Liver (tissue), 9 donors: ENCODE data around the gene DGCR6L. TPM values are rescaled to one million over a fixed set of nuclear protein-coding genes. Genes with fewer than 3 reads are reported as not detected.
"Not testable (repeated sequence)": the region's sequence is repeated elsewhere in the genome, so short reads cannot be mapped to it uniquely, and the experiment has no call there.

ENCODE experiments used
- DNase-seq: peaks from one replicate; pipeline ENCODE4 v3.0.0-alpha.2; 2017; ENCODE audit warnings: low spot score
- H3K27ac ChIP-seq, 2 donors: one replicate each; pipeline ENCODE4 v1.7.0; 2013; ENCODE audit warnings: inconsistent platforms in 2 of 2, low read length in 2 of 2, control low read depth in 1 of 2, low read depth in 1 of 2, mild to moderate bottlenecking in 1 of 2
- H3K27me3 ChIP-seq, 4 donors: one replicate each; pipeline versions ENCODE4 v1.6.1 to v1.7.0; 2013; ENCODE audit warnings: low read length in 3 of 4, inconsistent platforms in 1 of 4, mild to moderate bottlenecking in 1 of 4, moderate library complexity in 1 of 4; ENCODE audit not compliant: control insufficient read depth in 4 of 4, insufficient read depth in 4 of 4
- H3K36me3 ChIP-seq, 4 donors: one replicate each; pipeline versions ENCODE4 v1.6.1 to v1.7.0; 2013; ENCODE audit warnings: low read length in 3 of 4, mild to moderate bottlenecking in 3 of 4, low read depth in 1 of 4, moderate library complexity in 1 of 4; ENCODE audit not compliant: control insufficient read depth in 4 of 4, insufficient read depth in 3 of 4
- H3K4me1 ChIP-seq, 4 donors: one replicate each; pipeline versions ENCODE4 v1.6.1 to v1.7.0; 2013; ENCODE audit warnings: low read length in 3 of 4, mild to moderate bottlenecking in 3 of 4, moderate library complexity in 1 of 4; ENCODE audit not compliant: control insufficient read depth in 4 of 4, insufficient read depth in 4 of 4
- H3K4me3 ChIP-seq, 3 donors: one replicate each; pipeline versions ENCODE4 v1.6.1 to v1.7.0; 2013; ENCODE audit warnings: low read length in 3 of 3, control low read depth in 1 of 3, low read depth in 1 of 3, mild to moderate bottlenecking in 1 of 3
- H3K9ac ChIP-seq, 2 donors: one replicate each; pipeline ENCODE4 v1.7.0; 2013; ENCODE audit warnings: low read length in 2 of 2, mild to moderate bottlenecking in 2 of 2, moderate library complexity in 2 of 2, control low read depth in 1 of 2, low read depth in 1 of 2
- H3K9me3 ChIP-seq, 4 donors: one replicate each; pipeline versions ENCODE4 v1.6.1 to v1.7.0; 2013; ENCODE audit warnings: low read length in 3 of 4; ENCODE audit not compliant: control insufficient read depth in 4 of 4
- ATF3 ChIP-seq: IDR thresholded peaks from 2 replicates; pipeline ENCODE4 v1.6.1; 2016; ENCODE audit warnings: antibody characterized with exemption
- EGR1 ChIP-seq, 2 donors: IDR thresholded peaks; 2 replicates each; pipeline ENCODE4 v1.6.1; 2016 to 2018; ENCODE audit warnings: antibody characterized with exemption in 2 of 2, low read depth in 2 of 2
- FOXA2 ChIP-seq: IDR thresholded peaks from 2 replicates; pipeline ENCODE4 v1.6.1; 2016; ENCODE audit warnings: antibody characterized with exemption
- GABPA ChIP-seq, 2 donors: IDR thresholded peaks in 1 of 2; conservative IDR thresholded peaks in 1 of 2; 2 replicates each; pipeline ENCODE4 v1.6.1; 2016; ENCODE audit warnings: antibody characterized with exemption in 2 of 2, mild to moderate bottlenecking in 1 of 2, moderate library complexity in 1 of 2
- HNF4A ChIP-seq, 2 donors: conservative IDR thresholded peaks; 2 replicates each; pipeline ENCODE4 v1.6.1; 2016; ENCODE audit warnings: antibody characterized with exemption in 2 of 2, mild to moderate bottlenecking in 2 of 2
- JUND ChIP-seq, 2 donors: IDR thresholded peaks; 2 replicates each; pipeline ENCODE4 v1.6.1; 2016; ENCODE audit warnings: antibody characterized with exemption in 2 of 2
- NR2F2 ChIP-seq: IDR thresholded peaks from 2 replicates; pipeline ENCODE4 v1.6.1; 2016; ENCODE audit warnings: antibody characterized with exemption
- RAD21 ChIP-seq, 2 donors: IDR thresholded peaks; 2 replicates each; pipeline ENCODE4 v1.6.1; 2016; ENCODE audit warnings: antibody characterized with exemption in 2 of 2, mild to moderate bottlenecking in 2 of 2
- REST ChIP-seq: IDR thresholded peaks from 2 replicates; pipeline ENCODE4 v1.6.1; 2016; ENCODE audit warnings: antibody characterized with exemption, mild to moderate bottlenecking
- RXRA ChIP-seq, 2 donors: IDR thresholded peaks; 2 replicates each; pipeline ENCODE4 v1.6.1; 2017 to 2018; ENCODE audit warnings: antibody characterized with exemption in 2 of 2, mild to moderate bottlenecking in 1 of 2
- SP1 ChIP-seq: IDR thresholded peaks from 2 replicates; pipeline ENCODE4 v1.6.1; 2018; ENCODE audit warnings: antibody characterized with exemption, mild to moderate bottlenecking
- YY1 ChIP-seq: IDR thresholded peaks from 2 replicates; pipeline ENCODE4 v1.6.1; 2016; ENCODE audit warnings: antibody characterized with exemption, mild to moderate bottlenecking
- WGBS: extraction: QIAGEN DNeasy Blood & Tissue Kit; methylation state at CpG from one replicate; pipeline ENCODE4 v1.1.7; 2013; 5-methylcytosine and 5-hydroxymethylcytosine counted together
- polyA plus RNA-seq, 2 donors: library from polyadenylated mRNA; stranded (reverse) in 1 of 2; unstranded in 1 of 2; fragments of 200-250 nt in 1 of 2; fragments of >200 nt in 1 of 2; fragmentation: Nextera tagmentation in 1 of 2; extraction: Ambion mirVana in 1 of 2; gene quantifications; one replicate each; pipeline versions ENCODE4 v1.2.1 to v1.2.3, GENCODE V29; 2013 to 2015
- total RNA-seq, 2 donors: library from RNA; depleted of rRNA; stranded (reverse); fragments of >200 nt; gene quantifications; one replicate each; pipeline ENCODE4 v1.2.3, GENCODE V29; 2014
- TF ChIP-seq, protein P1 (sequence below): IDR thresholded peaks from 2 replicates; pipeline ENCODE4 v1.6.1; 2016; ENCODE audit warnings: antibody characterized with exemption
- TF ChIP-seq, protein P2 (sequence below): fragments of 150-350 bp; IDR thresholded peaks from 2 replicates; pipeline ENCODE4 v1.5.1; 2017; ENCODE audit warnings: improper control_type of control experiment, low read depth, low read length; ENCODE audit not compliant: missing input control
- donor health status: healthy.
- donor health status: healthy.
- donor health status: healthy.
- donor health status: healthy.
- donor health status: healthy.

Gene DGCR6L
- total and polyA plus RNA-seq, 4 donors: 40.7 to 105 (median 73.5) TPM

GRCh38 chr22:20281473-20281872, 38.4 kb downstream of the DGCR6L start:
- 78% methylated on average over 9 of the region's 9 CpGs for WGBS
- H3K4me1 ChIP-seq, H3K27me3 ChIP-seq, H3K9me3 ChIP-seq, H3K4me3 ChIP-seq, H3K36me3 ChIP-seq, H3K27ac ChIP-seq, H3K9ac ChIP-seq, DNase-seq: not testable (repeated sequence)

DNA sequence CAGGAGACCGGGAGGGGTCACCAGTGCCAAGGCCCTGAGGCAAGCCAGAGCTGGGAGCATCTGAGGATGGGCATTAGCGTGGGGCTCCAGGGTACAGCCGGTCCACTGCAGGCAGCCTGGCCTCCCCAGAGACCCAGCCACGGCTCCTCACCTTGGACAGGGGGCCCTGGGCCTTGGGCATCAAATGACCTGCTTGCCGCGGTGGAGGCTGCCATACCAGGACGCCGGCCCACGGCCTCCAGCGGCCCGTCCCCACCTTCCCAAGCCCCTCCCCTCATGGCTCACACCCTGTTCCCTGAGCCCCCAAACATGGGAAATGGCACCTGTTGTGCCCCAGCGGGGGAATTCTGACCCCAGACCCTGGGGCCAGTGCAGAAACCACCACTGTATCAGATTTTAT, 39.0 kb downstream of the DGCR6L start:
- no peak overlapping the region for H3K4me3 ChIP-seq
- 74% methylated on average over 12 of the region's 12 CpGs for WGBS
- no peak overlapping the region for H3K9ac ChIP-seq
- DNase-seq: no peak
- no peaks in the 10 kb centered on the region for H3K36me3 ChIP-seq
- TF ChIP-seq RXRA (IDR thresholded peaks at IDR 0.05) (no peak), HNF4A (conservative IDR thresholded peaks at IDR 0.05) (no peak), YY1 (no peak), RAD21 (IDR thresholded peaks at IDR 0.05) (no peak), FOXA2 (no peak), EGR1 (IDR thresholded peaks at IDR 0.05; ENCODE audit: low read depth in 2 of 2) (no peak), REST (no peak), GABPA (IDR thresholded peaks at IDR 0.05 in 1 of 2, conservative IDR thresholded peaks at IDR 0.05 in 1 of 2) (no peak), SP1 (no peak), JUND (IDR thresholded peaks at IDR 0.05) (no peak), NR2F2 (no peak), ATF3 (no peak)
- TF ChIP-seq, protein P1, sequence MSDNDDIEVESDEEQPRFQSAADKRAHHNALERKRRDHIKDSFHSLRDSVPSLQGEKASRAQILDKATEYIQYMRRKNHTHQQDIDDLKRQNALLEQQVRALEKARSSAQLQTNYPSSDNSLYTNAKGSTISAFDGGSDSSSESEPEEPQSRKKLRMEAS: no peak
- TF ChIP-seq, protein P2, sequence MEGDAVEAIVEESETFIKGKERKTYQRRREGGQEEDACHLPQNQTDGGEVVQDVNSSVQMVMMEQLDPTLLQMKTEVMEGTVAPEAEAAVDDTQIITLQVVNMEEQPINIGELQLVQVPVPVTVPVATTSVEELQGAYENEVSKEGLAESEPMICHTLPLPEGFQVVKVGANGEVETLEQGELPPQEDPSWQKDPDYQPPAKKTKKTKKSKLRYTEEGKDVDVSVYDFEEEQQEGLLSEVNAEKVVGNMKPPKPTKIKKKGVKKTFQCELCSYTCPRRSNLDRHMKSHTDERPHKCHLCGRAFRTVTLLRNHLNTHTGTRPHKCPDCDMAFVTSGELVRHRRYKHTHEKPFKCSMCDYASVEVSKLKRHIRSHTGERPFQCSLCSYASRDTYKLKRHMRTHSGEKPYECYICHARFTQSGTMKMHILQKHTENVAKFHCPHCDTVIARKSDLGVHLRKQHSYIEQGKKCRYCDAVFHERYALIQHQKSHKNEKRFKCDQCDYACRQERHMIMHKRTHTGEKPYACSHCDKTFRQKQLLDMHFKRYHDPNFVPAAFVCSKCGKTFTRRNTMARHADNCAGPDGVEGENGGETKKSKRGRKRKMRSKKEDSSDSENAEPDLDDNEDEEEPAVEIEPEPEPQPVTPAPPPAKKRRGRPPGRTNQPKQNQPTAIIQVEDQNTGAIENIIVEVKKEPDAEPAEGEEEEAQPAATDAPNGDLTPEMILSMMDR: no peak
- H3K9me3 ChIP-seq: no peaks in the 10 kb centered on the region
- H3K27me3 ChIP-seq: no peaks in the 10 kb centered on the region
- peaks cover 0 to 2% (median 0%) of the 10 kb centered on the region in 4 donors for H3K4me1 ChIP-seq
- no peak overlapping the region for H3K27ac ChIP-seq

GRCh38 chr22:20280163-20280562, 39.7 kb downstream of the DGCR6L start:
- 89% methylated on average over 17 of the region's 21 CpGs for WGBS
- not testable (repeated sequence) for H3K36me3 ChIP-seq, H3K9me3 ChIP-seq, H3K27ac ChIP-seq, H3K27me3 ChIP-seq, DNase-seq, H3K4me1 ChIP-seq, H3K9ac ChIP-seq, H3K4me3 ChIP-seq
